NCI-H128 (cell line): Measurements from ENCODE around the gene ZNF865.
A peak's percentile ranks its signal among the peaks of the same experiment; 100 is the strongest.

ENCODE experiments used
- DNase-seq: peaks from one replicate; lab custom pipeline; 2025; ENCODE audit not compliant: unreplicated experiment; lab: John Stamatoyannopoulos, UW

The ZNF865 gene

GRCh38 chr19:55622242-55622969, 17.0 kb downstream of the ZNF865 start:
- DNase-seq: no peak

- no peak for DNase-seq
Observed at GRCh38 chr19:55623130-55623529, 17.7 kb downstream of the ZNF865 start.

GRCh38 chr19:55623561-55623960, 18.1 kb downstream of the ZNF865 start:
- DNase-seq: no peak

GRCh38 chr19:55624109-55625003, 18.9 kb downstream of the ZNF865 start, which contains the start of gene ZNF784:
ZNF784 (minus strand) TSS chr19:55624566; CDS start chr19:55624561, 5 bp downstream.
- peak; percentile 81 for DNase-seq

GRCh38 chr19:55625004-55625326, 19.5 kb downstream of the ZNF865 start:
- DNase-seq: no peak

GRCh38 chr19:55626350-55626749, 20.9 kb downstream of the ZNF865 start:
- DNase-seq: no peak

GRCh38 chr19:55632463-55632834, 27.0 kb downstream of the ZNF865 start:
- DNase-seq: peak; percentile 85

- no peak for DNase-seq
Observed at GRCh38 chr19:55633861-55634260, 28.4 kb downstream of the ZNF865 start.

GRCh38 chr19:55635334-55635717, 29.9 kb downstream of the ZNF865 start:
- no peak for DNase-seq

- DNase-seq: no peak
Observed at GRCh38 chr19:55635856-55636440, 30.5 kb downstream of the ZNF865 start.

- no peak for DNase-seq
Observed at GRCh38 chr19:55636723-55637122, 31.3 kb downstream of the ZNF865 start.

- no peak for DNase-seq
Observed at GRCh38 chr19:55637534-55637933, 32.1 kb downstream of the ZNF865 start.

- no peak for DNase-seq
Observed at GRCh38 chr19:55638864-55639359, 33.5 kb downstream of the ZNF865 start.

- peak; percentile 38 for DNase-seq
Observed at GRCh38 chr19:55640043-55640576, 34.7 kb downstream of the ZNF865 start.

GRCh38 chr19:55640577-55641425, 35.4 kb downstream of the ZNF865 start, which contains the start of gene ZNF580:
ZNF580 (plus strand) TSS chr19:55641002; CDS start chr19:55642509, 1,507 bp downstream.
- peak; percentile 41 for DNase-seq

- DNase-seq: no peak
Observed at GRCh38 chr19:55641426-55642152, 36.1 kb downstream of the ZNF865 start.

GRCh38 chr19:55642153-55643002, 36.9 kb downstream of the ZNF865 start:
- no peak for DNase-seq

GRCh38 chr19:55643003-55643886, 37.8 kb downstream of the ZNF865 start, which contains the start of gene ZNF581:
ZNF581 (plus strand) TSS chr19:55643649; CDS start chr19:55644572, 923 bp downstream.
- DNase-seq: no peak
